ENCODE measurements around the gene ZNF318. TPM values are rescaled to one million over a fixed set of nuclear protein-coding genes. Genes with fewer than 3 reads are reported as not detected.
A peak's percentile ranks its signal among the peaks of the same experiment; 100 is the strongest.
"Not testable (repeated sequence)": the region's sequence is repeated elsewhere in the genome, so short reads cannot be mapped to it uniquely, and the experiment has no call there.

Gene ZNF318
- total RNA-seq, 4 donors from 2014 or later: 3.8 to 38.0 (median 24.0) TPM

- no peaks in the 10 kb centered on the region for H3K36me3 ChIP-seq
- intact Hi-C loops (cut with DNase I; ENCODE audit: low total_unique reads): no loop called here
- no peaks in the 10 kb centered on the region for H3K9me3 ChIP-seq
- no peaks in the 10 kb centered on the region for H3K4me1 ChIP-seq
- no peaks in the 10 kb centered on the region for H3K27me3 ChIP-seq
- no peak overlapping the region for H3K27ac ChIP-seq
- no peak overlapping the region for H3K4me3 ChIP-seq
- TF ChIP-seq CTCF (IDR thresholded peaks at IDR 0.05) (no peak), POLR2A (IDR thresholded peaks at IDR 0.05) (no peak)
- no peak for DNase-seq
Measured at GRCh38 chr6:43378631-43379030, 9.2 kb upstream of the ZNF318 start.

GRCh38 chr6:43377710-43378229 is 8.3 kb upstream of the ZNF318 start:
- H3K36me3 ChIP-seq: no peaks in the 10 kb centered on the region
- no peak for DNase-seq
- no peaks in the 10 kb centered on the region for H3K27me3 ChIP-seq
- H3K27ac ChIP-seq: no peak overlapping the region
- intact Hi-C loops (cut with DNase I; ENCODE audit: low total_unique reads): no loop called here
- H3K4me3 ChIP-seq: no peak overlapping the region
- no peak for TF ChIP-seq POLR2A (IDR thresholded peaks at IDR 0.05)
- no peaks in the 10 kb centered on the region for H3K9me3 ChIP-seq
- no peaks in the 10 kb centered on the region for H3K4me1 ChIP-seq

GRCh38 chr6:43376551-43376981 is 7.1 kb upstream of the ZNF318 start:
- Histone ChIP-seq H3K4me3 (no peak overlapping the region), H3K27ac (no peak overlapping the region), H3K36me3 (no peaks in the 10 kb centered on the region), H3K27me3 (no peaks in the 10 kb centered on the region), H3K4me1 (no peaks in the 10 kb centered on the region), H3K9me3 (no peaks in the 10 kb centered on the region)
- TF ChIP-seq POLR2A (IDR thresholded peaks at IDR 0.05): no peak
- no peak for TF ChIP-seq CTCF (IDR thresholded peaks at IDR 0.05)
- no peak for DNase-seq
- intact Hi-C loops (cut with DNase I; ENCODE audit: low total_unique reads): no loop called here

GRCh38 chr6:43375693-43376092 is 6.2 kb upstream of the ZNF318 start:
- Histone ChIP-seq H3K4me1 (no peaks in the 10 kb centered on the region), H3K27me3 (no peaks in the 10 kb centered on the region), H3K4me3 (no peak overlapping the region), H3K27ac (no peak overlapping the region), H3K36me3 (no peaks in the 10 kb centered on the region), H3K9me3 (no peaks in the 10 kb centered on the region)
- intact Hi-C loops (cut with DNase I; ENCODE audit: low total_unique reads): no loop called here
- DNase-seq: no peak
- no peak for TF ChIP-seq CTCF (IDR thresholded peaks at IDR 0.05)
- TF ChIP-seq POLR2A (IDR thresholded peaks at IDR 0.05): no peak

- H3K9me3 ChIP-seq: no peaks in the 10 kb centered on the region
- DNase-seq: no peak
- no peak overlapping the region for H3K4me3 ChIP-seq
- no peaks in the 10 kb centered on the region for H3K27me3 ChIP-seq
- TF ChIP-seq CTCF (IDR thresholded peaks at IDR 0.05): no peak
- TF ChIP-seq POLR2A (IDR thresholded peaks at IDR 0.05): no peak
- no peak overlapping the region for H3K27ac ChIP-seq
- intact Hi-C loops (cut with DNase I; ENCODE audit: low total_unique reads): no loop called here
- no peaks in the 10 kb centered on the region for H3K36me3 ChIP-seq
- no peaks in the 10 kb centered on the region for H3K4me1 ChIP-seq
Measured at GRCh38 chr6:43373252-43373875, 3.9 kb upstream of the ZNF318 start.

GRCh38 chr6:43370003-43370580 is 645 bp upstream of the ZNF318 start:
- H3K27me3 ChIP-seq; H3K36me3 ChIP-seq; H3K4me1 ChIP-seq; intact Hi-C loops (cut with DNase I; ENCODE audit: low total_unique reads); H3K9me3 ChIP-seq; DNase-seq: not testable (repeated sequence)
- Histone ChIP-seq H3K4me3 (peak overlapping the region; percentile 63 to 78), H3K27ac (peak overlapping the region; percentile 82 to 83)
